ENCODE measurements around the gene ZNF407.
A peak's percentile ranks its signal among the peaks of the same experiment; 100 is the strongest.

ZNF407 gene

DNA sequence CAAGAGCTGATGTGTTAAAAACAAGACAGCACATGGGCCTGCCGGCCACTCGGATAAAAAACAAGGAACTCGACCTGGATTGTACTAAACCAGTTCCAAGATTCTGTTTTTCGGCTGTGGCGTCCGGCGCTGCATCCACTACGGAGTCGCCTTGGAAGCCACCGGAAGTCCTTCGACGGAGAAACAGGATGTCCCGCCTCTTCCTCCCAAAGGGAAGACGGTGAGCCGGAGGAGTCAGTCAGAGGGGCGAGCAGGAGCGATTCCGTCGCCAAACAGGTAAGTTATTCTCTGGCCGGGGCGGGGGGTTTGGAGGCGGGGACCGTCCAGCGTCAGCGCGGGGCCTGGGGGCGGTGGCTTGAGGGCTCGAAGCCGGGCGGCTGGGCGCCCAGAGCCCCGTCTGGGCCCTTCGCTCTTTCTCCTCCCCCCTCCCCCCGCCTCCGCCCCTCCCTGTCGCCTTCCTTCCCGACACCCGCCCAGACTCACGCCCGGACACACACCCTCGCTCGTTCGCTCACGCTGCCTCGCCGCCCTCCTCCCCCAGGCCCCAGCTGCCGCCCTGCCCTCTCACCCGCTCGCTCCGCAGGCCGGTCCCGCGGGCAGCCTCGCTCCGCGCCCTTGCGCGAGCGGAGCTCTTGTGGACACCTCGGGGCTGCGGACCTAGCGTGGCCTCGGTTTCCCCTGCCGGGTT is at the start of gene ZNF407 (continued):
- TF ChIP-seq, protein P1, sequence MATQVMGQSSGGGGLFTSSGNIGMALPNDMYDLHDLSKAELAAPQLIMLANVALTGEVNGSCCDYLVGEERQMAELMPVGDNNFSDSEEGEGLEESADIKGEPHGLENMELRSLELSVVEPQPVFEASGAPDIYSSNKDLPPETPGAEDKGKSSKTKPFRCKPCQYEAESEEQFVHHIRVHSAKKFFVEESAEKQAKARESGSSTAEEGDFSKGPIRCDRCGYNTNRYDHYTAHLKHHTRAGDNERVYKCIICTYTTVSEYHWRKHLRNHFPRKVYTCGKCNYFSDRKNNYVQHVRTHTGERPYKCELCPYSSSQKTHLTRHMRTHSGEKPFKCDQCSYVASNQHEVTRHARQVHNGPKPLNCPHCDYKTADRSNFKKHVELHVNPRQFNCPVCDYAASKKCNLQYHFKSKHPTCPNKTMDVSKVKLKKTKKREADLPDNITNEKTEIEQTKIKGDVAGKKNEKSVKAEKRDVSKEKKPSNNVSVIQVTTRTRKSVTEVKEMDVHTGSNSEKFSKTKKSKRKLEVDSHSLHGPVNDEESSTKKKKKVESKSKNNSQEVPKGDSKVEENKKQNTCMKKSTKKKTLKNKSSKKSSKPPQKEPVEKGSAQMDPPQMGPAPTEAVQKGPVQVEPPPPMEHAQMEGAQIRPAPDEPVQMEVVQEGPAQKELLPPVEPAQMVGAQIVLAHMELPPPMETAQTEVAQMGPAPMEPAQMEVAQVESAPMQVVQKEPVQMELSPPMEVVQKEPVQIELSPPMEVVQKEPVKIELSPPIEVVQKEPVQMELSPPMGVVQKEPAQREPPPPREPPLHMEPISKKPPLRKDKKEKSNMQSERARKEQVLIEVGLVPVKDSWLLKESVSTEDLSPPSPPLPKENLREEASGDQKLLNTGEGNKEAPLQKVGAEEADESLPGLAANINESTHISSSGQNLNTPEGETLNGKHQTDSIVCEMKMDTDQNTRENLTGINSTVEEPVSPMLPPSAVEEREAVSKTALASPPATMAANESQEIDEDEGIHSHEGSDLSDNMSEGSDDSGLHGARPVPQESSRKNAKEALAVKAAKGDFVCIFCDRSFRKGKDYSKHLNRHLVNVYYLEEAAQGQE (tag by site-specific recombination; IDR thresholded peaks at IDR 0.05): no peak
- TF ChIP-seq, protein P2, sequence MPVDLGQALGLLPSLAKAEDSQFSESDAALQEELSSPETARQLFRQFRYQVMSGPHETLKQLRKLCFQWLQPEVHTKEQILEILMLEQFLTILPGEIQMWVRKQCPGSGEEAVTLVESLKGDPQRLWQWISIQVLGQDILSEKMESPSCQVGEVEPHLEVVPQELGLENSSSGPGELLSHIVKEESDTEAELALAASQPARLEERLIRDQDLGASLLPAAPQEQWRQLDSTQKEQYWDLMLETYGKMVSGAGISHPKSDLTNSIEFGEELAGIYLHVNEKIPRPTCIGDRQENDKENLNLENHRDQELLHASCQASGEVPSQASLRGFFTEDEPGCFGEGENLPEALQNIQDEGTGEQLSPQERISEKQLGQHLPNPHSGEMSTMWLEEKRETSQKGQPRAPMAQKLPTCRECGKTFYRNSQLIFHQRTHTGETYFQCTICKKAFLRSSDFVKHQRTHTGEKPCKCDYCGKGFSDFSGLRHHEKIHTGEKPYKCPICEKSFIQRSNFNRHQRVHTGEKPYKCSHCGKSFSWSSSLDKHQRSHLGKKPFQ (tag by site-specific recombination; IDR thresholded peaks at IDR 0.05): no peak
- TF ChIP-seq, protein P3, sequence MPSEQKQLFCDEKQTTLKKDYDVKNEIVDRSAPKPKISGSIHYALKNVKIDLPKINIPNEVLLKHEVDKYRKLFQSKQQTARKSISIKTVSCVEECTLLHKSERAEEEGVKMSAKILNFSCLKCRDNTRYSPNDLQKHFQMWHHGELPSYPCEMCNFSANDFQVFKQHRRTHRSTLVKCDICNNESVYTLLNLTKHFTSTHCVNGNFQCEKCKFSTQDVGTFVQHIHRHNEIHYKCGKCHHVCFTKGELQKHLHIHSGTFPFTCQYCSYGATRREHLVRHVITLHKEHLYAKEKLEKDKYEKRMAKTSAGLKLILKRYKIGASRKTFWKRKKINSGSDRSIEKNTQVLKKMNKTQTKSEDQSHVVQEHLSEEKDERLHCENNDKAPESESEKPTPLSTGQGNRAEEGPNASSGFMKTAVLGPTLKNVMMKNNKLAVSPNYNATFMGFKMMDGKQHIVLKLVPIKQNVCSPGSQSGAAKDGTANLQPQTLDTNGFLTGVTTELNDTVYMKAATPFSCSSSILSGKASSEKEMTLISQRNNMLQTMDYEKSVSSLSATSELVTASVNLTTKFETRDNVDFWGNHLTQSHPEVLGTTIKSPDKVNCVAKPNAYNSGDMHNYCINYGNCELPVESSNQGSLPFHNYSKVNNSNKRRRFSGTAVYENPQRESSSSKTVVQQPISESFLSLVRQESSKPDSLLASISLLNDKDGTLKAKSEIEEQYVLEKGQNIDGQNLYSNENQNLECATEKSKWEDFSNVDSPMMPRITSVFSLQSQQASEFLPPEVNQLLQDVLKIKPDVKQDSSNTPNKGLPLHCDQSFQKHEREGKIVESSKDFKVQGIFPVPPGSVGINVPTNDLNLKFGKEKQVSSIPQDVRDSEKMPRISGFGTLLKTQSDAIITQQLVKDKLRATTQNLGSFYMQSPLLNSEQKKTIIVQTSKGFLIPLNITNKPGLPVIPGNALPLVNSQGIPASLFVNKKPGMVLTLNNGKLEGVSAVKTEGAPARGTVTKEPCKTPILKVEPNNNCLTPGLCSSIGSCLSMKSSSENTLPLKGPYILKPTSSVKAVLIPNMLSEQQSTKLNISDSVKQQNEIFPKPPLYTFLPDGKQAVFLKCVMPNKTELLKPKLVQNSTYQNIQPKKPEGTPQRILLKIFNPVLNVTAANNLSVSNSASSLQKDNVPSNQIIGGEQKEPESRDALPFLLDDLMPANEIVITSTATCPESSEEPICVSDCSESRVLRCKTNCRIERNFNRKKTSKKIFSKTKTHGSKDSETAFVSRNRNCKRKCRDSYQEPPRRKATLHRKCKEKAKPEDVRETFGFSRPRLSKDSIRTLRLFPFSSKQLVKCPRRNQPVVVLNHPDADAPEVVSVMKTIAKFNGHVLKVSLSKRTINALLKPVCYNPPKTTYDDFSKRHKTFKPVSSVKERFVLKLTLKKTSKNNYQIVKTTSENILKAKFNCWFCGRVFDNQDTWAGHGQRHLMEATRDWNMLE (tag by site-specific recombination; conservative IDR thresholded peaks at IDR 0.05; ENCODE audit: low read depth): peak; percentile 89
- TF ChIP-seq ZNF394 (tag by site-specific recombination; IDR thresholded peaks at IDR 0.05; ENCODE audit: borderline replicate concordance) (no peak), ZNF473 (tag by site-specific recombination; IDR thresholded peaks at IDR 0.05) (no peak), ZBTB8A (tag by site-specific recombination; IDR thresholded peaks at IDR 0.05) (peak; percentile 76), ZNF10 (tag by site-specific recombination; IDR thresholded peaks at IDR 0.05) (no peak), TRIM28 (IDR thresholded peaks at IDR 0.05; ENCODE audit: borderline replicate concordance, low read length) (no peak), REPIN1 (tag by site-specific recombination; IDR thresholded peaks at IDR 0.05; ENCODE audit: low read depth) (no peak)

DNA sequence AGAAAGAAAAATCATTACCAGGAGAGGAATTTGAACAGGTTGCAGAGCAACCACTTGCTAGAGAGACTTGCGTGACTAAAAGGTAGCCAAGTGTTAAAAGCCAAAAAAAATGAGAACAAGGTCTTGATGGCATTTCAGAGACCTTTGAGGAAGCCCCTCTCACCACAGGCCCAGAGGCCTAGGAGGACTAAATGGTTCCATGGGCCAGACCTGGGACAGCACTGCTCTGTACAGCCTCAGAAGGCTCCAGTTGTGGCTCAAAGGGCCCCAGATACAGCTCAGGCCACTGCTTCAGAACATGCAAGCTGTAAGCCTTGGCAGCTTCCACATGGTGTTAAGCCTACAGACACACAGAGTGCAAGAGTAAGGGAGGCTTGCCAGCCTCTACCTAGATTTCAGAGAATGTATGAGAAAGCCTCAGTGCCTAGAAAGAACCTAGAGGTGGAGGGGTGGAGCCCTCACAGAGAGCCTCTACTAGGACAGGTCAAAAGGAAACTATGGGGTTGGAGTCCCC is 48.0 kb upstream of the ZNF407 start:
- Histone ChIP-seq H3K36me3 (ENCODE audit: control insufficient read depth in 2 of 2, insufficient read depth in 1 of 2, low read length in 2 of 2) (no peaks in the 10 kb centered on the region), H3K27ac (ENCODE audit: extremely low read depth, low read depth, low read length) (no peak overlapping the region), H3K9me3 (ENCODE audit: control insufficient read depth, insufficient read depth, low read depth, low read length) (no peaks in the 10 kb centered on the region), H3K4me1 (ENCODE audit: control insufficient read depth, insufficient read depth, low read length) (no peaks in the 10 kb centered on the region), H3K4me3 (ENCODE audit: low read depth, low read length) (no peak overlapping the region)
- TF ChIP-seq TRIM28 (IDR thresholded peaks at IDR 0.05; ENCODE audit: borderline replicate concordance, low read length) (peak; percentile 65; the same call in 1 of the 2 replicates), ZNF585B (tag by site-specific recombination; IDR thresholded peaks at IDR 0.05) (peak; percentile 95), ZNF114 (tag by site-specific recombination; IDR thresholded peaks at IDR 0.05) (no peak), ZNF707 (tag by site-specific recombination; IDR thresholded peaks at IDR 0.05) (no peak), SETDB1 (IDR thresholded peaks at IDR 0.05; ENCODE audit: insufficient read length, low read length) (peak; percentile 95), ZNF146 (tag by site-specific recombination; IDR thresholded peaks at IDR 0.05) (no peak)
- POLR2A ChIA-PET: no interaction called here
- CTCF ChIA-PET: interaction anchor here (1.0 to 1.3 kb wide), 2 partner anchors 199 to 201 kb away, joined by 3 to 4 read pairs; no protein-coding TSS in a partner anchor

Data from HEK293 (cell line).